GM20000 (cell line): ENCODE data around the gene LIM2.

ENCODE experiments used
- DNase-seq: peaks from one replicate; pipeline ENCODE4 v3.0.0; 2012; ENCODE audit warnings: low spot score
- TF ChIP-seq, protein P1 (sequence below): IDR thresholded peaks from 2 replicates; pipeline ENCODE4 v1.5.1; 2012; ENCODE audit warnings: mild to moderate bottlenecking, control low read depth; ENCODE audit errors: extremely low read depth, missing control alignments

Gene LIM2

GRCh38 chr19:51375504-51376221 is 12.1 kb downstream of the LIM2 start:
- no peak for DNase-seq
- TF ChIP-seq, protein P1, sequence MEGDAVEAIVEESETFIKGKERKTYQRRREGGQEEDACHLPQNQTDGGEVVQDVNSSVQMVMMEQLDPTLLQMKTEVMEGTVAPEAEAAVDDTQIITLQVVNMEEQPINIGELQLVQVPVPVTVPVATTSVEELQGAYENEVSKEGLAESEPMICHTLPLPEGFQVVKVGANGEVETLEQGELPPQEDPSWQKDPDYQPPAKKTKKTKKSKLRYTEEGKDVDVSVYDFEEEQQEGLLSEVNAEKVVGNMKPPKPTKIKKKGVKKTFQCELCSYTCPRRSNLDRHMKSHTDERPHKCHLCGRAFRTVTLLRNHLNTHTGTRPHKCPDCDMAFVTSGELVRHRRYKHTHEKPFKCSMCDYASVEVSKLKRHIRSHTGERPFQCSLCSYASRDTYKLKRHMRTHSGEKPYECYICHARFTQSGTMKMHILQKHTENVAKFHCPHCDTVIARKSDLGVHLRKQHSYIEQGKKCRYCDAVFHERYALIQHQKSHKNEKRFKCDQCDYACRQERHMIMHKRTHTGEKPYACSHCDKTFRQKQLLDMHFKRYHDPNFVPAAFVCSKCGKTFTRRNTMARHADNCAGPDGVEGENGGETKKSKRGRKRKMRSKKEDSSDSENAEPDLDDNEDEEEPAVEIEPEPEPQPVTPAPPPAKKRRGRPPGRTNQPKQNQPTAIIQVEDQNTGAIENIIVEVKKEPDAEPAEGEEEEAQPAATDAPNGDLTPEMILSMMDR = no peak

GRCh38 chr19:51372649-51373504 is 14.9 kb downstream of the LIM2 start, which contains the start of gene NKG7:
TSS of gene NKG7 (minus strand) at chr19:51372654. CDS start at chr19:51372535, 119 bp downstream.
- DNase-seq = peak; percentile 71
- TF ChIP-seq, protein P1 = no peak

DNA sequence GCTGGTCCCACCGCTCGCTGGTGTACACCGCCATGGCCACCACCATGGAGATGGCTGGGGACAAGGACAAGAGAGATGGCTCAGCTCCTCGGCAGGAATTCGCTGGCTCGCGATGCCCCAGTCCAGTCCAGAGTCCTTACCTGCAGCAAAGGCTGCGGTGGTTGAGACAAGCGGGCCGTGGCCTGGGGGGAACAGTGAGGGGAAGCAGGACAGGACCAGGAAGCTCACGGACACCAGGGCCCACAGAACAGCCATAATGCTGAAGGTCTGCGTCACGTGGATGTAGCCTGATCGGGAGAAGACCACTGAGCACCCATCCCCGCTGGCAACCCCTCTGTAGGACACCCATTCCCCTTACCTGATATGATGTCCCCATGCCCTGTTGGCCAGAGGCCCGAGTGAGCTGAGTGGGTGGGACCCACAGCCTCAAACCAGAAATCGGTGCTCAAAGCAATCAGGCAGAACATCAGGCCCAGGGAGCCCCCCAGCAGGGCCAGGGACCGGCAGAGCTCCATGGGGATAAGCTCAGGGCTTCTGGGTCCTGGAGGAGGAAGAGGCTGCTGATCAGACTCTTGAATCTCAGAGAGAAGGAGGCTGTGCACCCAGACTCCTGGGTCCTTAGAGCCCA is 15.6 kb downstream of the LIM2 start:
- DNase-seq = no peak
- TF ChIP-seq, protein P1 = no peak

GRCh38 chr19:51371186-51371690 is 16.5 kb downstream of the LIM2 start:
- DNase-seq = no peak
- TF ChIP-seq, protein P1 = no peak

- no peak for DNase-seq
- TF ChIP-seq, protein P1 = no peak
Observed at GRCh38 chr19:51370230-51370629, 17.5 kb downstream of the LIM2 start.

DNA sequence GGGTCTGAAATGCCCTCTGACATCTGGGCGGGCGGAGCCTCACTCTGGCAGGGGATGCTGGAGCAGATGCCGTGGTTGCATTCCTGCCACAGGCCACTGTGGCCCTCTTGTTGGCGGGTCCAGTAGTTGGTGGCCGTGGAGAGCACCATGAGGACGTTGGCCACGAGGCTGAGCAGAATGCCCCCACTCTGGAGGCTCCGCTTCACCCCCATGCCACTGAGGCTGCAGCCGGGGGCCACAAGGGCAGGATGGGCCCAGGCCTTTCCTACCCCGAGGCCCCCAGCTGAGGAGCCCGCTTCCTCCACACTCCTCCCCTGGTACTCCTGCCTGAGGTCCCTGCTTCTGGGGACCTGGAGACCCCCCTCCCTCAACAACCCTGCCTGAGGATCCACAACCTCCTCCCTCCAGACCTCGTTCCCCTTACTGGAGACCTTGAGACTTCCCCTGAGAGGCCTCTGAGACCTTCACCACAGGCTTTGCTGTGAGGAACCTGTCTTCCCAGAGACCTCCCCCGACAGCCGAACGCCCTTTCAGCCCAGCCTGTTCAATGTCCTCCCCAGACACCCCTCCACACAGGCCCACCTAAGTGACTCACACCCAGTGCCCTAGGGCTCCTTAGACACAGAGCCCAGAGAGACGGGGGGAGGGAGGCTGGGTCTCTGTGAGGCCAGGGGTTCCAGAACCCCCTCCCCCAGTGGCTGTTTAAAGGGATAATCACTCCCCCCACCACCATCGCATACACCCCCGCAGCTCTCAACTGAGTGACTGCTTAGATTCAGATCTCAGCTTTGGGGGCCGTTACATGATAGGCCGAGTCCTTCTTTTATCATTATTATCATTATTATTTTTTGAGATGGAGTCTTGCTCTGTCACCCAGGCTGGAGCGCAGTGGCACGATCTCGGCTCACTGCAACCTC is 19.1 kb downstream of the LIM2 start, which contains the start of gene CLDND2:
CLDND2 (minus strand) TSS at position 638 of the 917 bp plus-strand sequence; CDS start at position 212, 426 bp downstream.
- TF ChIP-seq, protein P1 = no peak
- no peak for DNase-seq
